Mucosa of rectum (tissue), 2 donors: Measurements from ENCODE around the gene DOCK1.

Experiments
- H3K27ac ChIP-seq, 2 donors: one replicate each; pipeline ENCODE4 v1.7.0; 2013; ENCODE audit warnings: inconsistent platforms in 2 of 2, low read depth in 2 of 2, low read length in 2 of 2
- H3K27me3 ChIP-seq, 2 donors: one replicate each; pipeline ENCODE4 v1.7.0; 2013; ENCODE audit warnings: low read length in 2 of 2; ENCODE audit not compliant: control insufficient read depth in 2 of 2, insufficient read depth in 2 of 2
- H3K36me3 ChIP-seq, 2 donors: one replicate each; pipeline ENCODE4 v1.7.0; 2013; ENCODE audit warnings: low read length in 2 of 2; ENCODE audit not compliant: control insufficient read depth in 2 of 2, insufficient read depth in 2 of 2
- H3K4me1 ChIP-seq, 2 donors: one replicate each; pipeline ENCODE4 v1.7.0; 2013; ENCODE audit warnings: low read length in 2 of 2, mild to moderate bottlenecking in 1 of 2; ENCODE audit not compliant: control insufficient read depth in 2 of 2, insufficient read depth in 2 of 2
- H3K4me3 ChIP-seq, 2 donors: one replicate each; pipeline ENCODE4 v1.7.0; 2013; ENCODE audit warnings: low read length in 2 of 2
- H3K9ac ChIP-seq, 2 donors: one replicate each; pipeline ENCODE4 v1.7.0; 2013; ENCODE audit warnings: low read length in 2 of 2, low read depth in 1 of 2, mild to moderate bottlenecking in 1 of 2
- H3K9me3 ChIP-seq, 2 donors: one replicate each; pipeline ENCODE4 v1.7.0; 2013; ENCODE audit warnings: low read length in 2 of 2; ENCODE audit not compliant: control insufficient read depth in 2 of 2
- donor health status: healthy.
- donor health status: Normal muscosa, but diverticular disease.

The DOCK1 gene

DNA sequence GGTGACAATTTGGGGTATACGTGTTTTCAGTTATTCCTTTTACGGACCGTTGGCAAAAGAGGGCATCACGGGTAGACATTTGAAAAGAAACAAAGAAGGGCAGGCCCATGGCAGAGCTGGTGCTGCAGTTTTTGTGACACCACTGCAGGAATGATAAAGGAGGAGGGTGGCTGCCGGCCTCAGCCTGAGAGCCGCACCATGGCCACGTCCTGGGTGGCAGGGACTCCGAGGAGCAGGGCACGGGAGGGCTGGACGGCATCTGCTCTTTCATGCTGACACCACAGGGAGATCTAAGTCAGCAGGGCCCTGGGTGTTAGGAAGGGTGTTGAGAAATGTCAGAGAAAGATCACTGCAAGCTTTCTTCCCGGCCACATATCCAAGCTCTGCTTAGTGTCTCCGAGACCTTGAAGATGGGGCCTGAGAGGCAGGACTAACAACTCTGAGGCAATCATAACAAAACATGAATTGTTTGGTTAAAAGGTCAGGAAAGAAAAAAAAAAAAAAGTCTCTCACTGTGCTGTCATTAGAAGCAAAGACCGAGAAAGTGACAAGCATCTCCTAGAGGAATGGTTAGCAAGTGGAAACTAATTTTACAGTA is 254.5 kb downstream of the DOCK1 start:
- Histone ChIP-seq H3K4me3 (no peak overlapping the region), H3K9ac (no peak overlapping the region), H3K4me1 (peaks cover 2 to 7% of the 10 kb centered on the region in 2 donors), H3K27me3 (no peaks in the 10 kb centered on the region), H3K36me3 (peaks cover 0 to 3% of the 10 kb centered on the region in 2 donors), H3K27ac (no peak overlapping the region), H3K9me3 (no peaks in the 10 kb centered on the region)

GRCh38 chr10:127161482-127161881 is 256.3 kb downstream of the DOCK1 start:
- H3K36me3 ChIP-seq, result peaks cover 0 to 3% of the 10 kb centered on the region in 2 donors
- no peaks in the 10 kb centered on the region for H3K9me3 ChIP-seq
- no peak overlapping the region for H3K9ac ChIP-seq
- no peak overlapping the region for H3K4me3 ChIP-seq
- no peaks in the 10 kb centered on the region for H3K27me3 ChIP-seq
- H3K4me1 ChIP-seq, result peaks cover 2 to 7% of the 10 kb centered on the region in 2 donors
- H3K27ac ChIP-seq, result no peak overlapping the region

DNA sequence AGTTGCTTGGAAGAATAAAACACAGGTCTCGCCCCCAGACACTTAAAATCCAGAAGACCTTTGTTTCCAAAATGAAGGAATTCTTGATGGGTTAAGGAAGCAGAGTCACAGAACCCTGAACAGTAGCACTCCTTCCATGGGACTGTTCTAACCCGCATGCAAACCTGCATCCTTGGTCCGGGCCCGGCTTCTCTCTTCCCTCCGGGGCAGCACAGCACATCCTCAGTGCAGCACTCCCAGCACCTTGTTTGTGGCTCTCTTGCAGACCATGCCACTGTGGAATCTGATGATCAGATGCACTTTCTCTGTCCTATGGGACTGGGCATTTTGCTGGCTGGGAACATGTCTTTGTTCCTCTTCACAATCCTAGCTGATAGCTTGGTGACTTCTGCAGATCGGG is 257.6 kb downstream of the DOCK1 start:
- H3K4me1 ChIP-seq, result peaks cover 2 to 7% of the 10 kb centered on the region in 2 donors

DNA sequence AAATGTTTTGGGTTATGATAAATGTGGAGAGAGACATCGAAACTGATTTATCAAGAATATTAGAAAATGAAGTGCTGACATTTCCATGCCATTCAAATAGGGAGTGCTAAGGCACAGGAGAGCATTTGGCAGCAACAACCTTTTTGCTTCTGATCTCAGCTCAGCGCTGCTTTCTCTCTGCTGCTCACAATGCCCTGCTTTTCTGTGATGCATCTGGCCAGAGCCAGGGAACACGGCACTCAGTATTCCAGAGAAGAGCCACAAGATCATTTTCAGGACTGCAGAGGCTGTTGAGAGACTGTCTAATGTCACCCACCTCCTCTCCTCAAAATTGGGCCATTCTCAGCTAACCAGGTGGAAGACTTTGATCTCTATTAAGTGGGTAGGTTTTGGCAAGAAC is 263.0 kb downstream of the DOCK1 start:
- Histone ChIP-seq H3K27me3 (no peaks in the 10 kb centered on the region), H3K4me1 (peaks cover 2% of the 10 kb centered on the region in 2 donors), H3K27ac (no peak overlapping the region), H3K4me3 (no peak overlapping the region), H3K9me3 (no peaks in the 10 kb centered on the region), H3K9ac (no peak overlapping the region), H3K36me3 (no peaks in the 10 kb centered on the region)

More for the DNA sequence above, 257.6 kb downstream of the DOCK1 start:
- no peaks in the 10 kb centered on the region for H3K27me3 ChIP-seq
- H3K9ac ChIP-seq, result no peak overlapping the region
- H3K36me3 ChIP-seq, result peaks cover 0 to 3% of the 10 kb centered on the region in 2 donors
- H3K9me3 ChIP-seq, result no peaks in the 10 kb centered on the region
- H3K27ac ChIP-seq, result peak overlapping the region in 1 of 2 donors; percentile 18
- H3K4me3 ChIP-seq, result no peak overlapping the region

- Histone ChIP-seq H3K27ac (no peak overlapping the region), H3K36me3 (peaks cover 0 to 4% of the 10 kb centered on the region in 2 donors), H3K27me3 (no peaks in the 10 kb centered on the region), H3K9me3 (no peaks in the 10 kb centered on the region), H3K4me1 (peaks cover 0 to 4% of the 10 kb centered on the region in 2 donors), H3K9ac (no peak overlapping the region), H3K4me3 (no peak overlapping the region)
Measured at GRCh38 chr10:127174866-127175265, 269.6 kb downstream of the DOCK1 start.

DNA sequence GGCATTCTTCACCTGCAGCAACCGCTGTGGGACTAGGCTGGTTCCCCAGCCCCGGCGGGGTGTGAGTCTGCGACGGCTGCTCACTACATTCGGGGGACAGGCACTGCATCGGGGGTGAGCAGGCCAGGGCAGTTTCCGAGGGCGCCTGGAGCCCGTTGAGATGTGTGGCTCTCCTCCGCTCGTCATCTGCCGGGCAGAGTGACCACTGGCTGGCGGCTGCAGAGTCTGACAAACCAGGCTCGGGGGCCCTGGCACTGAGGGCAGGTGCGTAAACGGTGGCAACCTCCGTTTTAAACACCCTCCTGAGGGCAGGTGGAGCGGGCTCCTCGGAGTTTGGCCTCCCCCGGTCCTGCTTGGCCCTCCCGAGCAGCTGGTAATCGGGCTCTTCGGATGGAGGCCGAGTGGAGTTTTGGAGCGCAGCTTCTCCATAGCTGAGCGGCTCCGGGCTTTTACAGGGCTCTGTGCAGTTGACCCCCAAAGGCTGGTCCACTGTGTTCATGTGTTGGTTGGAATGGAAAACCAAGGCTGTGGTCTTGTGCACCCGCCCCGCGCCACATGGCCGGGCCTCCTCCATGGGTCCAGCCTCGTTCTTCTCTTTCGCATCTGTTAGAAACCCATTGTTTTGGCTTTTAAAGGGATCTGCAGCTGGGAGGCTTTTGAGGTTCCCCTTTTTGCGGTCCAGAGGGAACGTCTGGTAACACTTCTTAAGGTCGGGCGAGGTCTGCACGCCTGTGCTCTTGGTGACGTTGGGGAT is 270.3 kb downstream of the DOCK1 start:
- peaks cover 0 to 6% of the 10 kb centered on the region in 2 donors for H3K36me3 ChIP-seq
- H3K27me3 ChIP-seq, result no peaks in the 10 kb centered on the region
- peaks cover 0 to 4% of the 10 kb centered on the region in 2 donors for H3K4me1 ChIP-seq
- H3K4me3 ChIP-seq, result no peak overlapping the region
- H3K9ac ChIP-seq, result no peak overlapping the region
- no peaks in the 10 kb centered on the region for H3K9me3 ChIP-seq
- no peak overlapping the region for H3K27ac ChIP-seq

GRCh38 chr10:127176649-127177048 is 271.4 kb downstream of the DOCK1 start:
- Histone ChIP-seq H3K27me3 (no peaks in the 10 kb centered on the region), H3K4me1 (peaks cover 0 to 4% of the 10 kb centered on the region in 2 donors), H3K27ac (no peak overlapping the region), H3K9ac (no peak overlapping the region), H3K4me3 (no peak overlapping the region), H3K36me3 (peaks cover 0 to 6% of the 10 kb centered on the region in 2 donors), H3K9me3 (no peaks in the 10 kb centered on the region)

DNA sequence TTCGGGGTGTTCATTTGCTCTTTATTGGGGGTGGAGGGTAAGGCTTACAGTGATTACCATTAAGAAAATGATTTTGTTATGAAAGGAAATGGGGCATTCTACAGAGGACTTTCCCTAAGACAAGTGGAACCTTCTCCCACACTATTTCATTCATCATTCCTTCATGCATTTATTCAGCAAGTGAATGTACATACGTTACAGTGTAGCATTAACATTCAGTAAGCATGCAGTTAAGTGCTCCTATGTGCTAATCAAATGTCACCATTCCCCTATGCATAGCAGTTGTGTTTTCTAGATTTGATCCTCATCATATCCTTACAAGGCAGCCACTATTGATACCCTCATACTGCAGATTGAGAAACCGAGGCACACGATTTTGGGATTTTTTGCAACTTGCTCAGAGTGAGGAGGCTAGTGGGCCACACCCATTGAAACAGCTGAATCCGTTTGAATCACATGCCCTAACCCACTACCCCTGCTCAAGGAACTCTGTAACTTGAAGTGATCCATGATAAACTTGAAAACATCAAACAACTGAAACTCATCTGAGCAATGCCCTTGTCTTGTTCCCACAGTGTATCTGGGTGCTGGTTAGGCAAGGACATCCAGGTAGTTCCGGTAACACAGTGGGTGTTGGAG is 274.5 kb downstream of the DOCK1 start:
- H3K9ac ChIP-seq, result no peak overlapping the region
- H3K4me1 ChIP-seq, result no peaks in the 10 kb centered on the region
- H3K27me3 ChIP-seq, result no peaks in the 10 kb centered on the region
- H3K9me3 ChIP-seq, result no peaks in the 10 kb centered on the region
- no peak overlapping the region for H3K4me3 ChIP-seq
- H3K36me3 ChIP-seq, result peaks cover 0 to 6% of the 10 kb centered on the region in 2 donors
- H3K27ac ChIP-seq, result no peak overlapping the region

- H3K9me3 ChIP-seq, result no peaks in the 10 kb centered on the region
- H3K36me3 ChIP-seq, result peaks cover 0 to 6% of the 10 kb centered on the region in 2 donors
- H3K27ac ChIP-seq, result no peak overlapping the region
- no peaks in the 10 kb centered on the region for H3K4me1 ChIP-seq
- H3K27me3 ChIP-seq, result no peaks in the 10 kb centered on the region
- no peak overlapping the region for H3K9ac ChIP-seq
- H3K4me3 ChIP-seq, result no peak overlapping the region
Measured at GRCh38 chr10:127182161-127182560, 276.9 kb downstream of the DOCK1 start.

DNA sequence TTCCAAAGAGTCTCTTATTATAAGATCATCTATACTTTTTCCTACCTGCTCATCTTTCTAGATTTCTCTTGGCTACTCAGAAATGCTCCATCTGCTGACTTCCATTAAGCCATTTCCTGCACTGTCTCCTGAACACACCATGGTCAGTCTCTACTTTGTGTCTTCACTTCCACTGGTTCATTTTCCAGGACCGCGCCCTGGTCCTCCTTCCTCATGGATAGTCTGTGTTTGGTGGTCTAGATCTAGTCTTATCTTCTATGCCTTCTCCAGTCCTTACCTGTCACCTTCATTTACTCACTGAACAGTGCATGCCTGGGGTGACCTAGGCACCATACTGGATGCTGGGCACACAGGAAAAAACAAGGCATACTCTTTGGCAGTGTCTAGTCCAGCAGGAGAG is 279.4 kb downstream of the DOCK1 start:
- H3K9me3 ChIP-seq, result no peaks in the 10 kb centered on the region
- no peak overlapping the region for H3K27ac ChIP-seq
- no peaks in the 10 kb centered on the region for H3K4me1 ChIP-seq

More for the DNA sequence above, 279.4 kb downstream of the DOCK1 start:
- Histone ChIP-seq H3K4me3 (no peak overlapping the region), H3K9ac (no peak overlapping the region), H3K27me3 (no peaks in the 10 kb centered on the region), H3K36me3 (peaks cover 0 to 2% of the 10 kb centered on the region in 2 donors)
